ENCODE measurements around the gene MAP1A.

- TF ChIP-seq CTCF (IDR thresholded peaks at IDR 0.05; ENCODE audit: low read depth, low read length) (peak; percentile 20), MYC (IDR thresholded peaks at IDR 0.05; ENCODE audit: low read depth, low read length) (peak; percentile 88), MAX (IDR thresholded peaks at IDR 0.05; ENCODE audit: low read depth, low read length) (peak; percentile 93), POLR2A (IDR thresholded peaks at IDR 0.05; ENCODE audit: extremely low read depth, insufficient read length) (peak; percentile 54)
Observed at GRCh38 chr15:43510200-43511011, 7.0 kb upstream of the MAP1A start.
